HG03060 (cell line): ENCODE data around the gene ST3GAL2.
"Not testable (repeated sequence)": the region's sequence is repeated elsewhere in the genome, so short reads cannot be mapped to it uniquely, and the experiment has no call there.

ENCODE experiments used
- ATAC-seq: cut with Tn5 transposase; IDR thresholded peaks from one replicate; pipeline ENCODE4 v1.9.1; 2021; ENCODE audit warnings: low read depth, moderate number of reproducible peaks; ENCODE audit not compliant: unreplicated experiment

Gene ST3GAL2

GRCh38 chr16:70419384-70420327, 19.2 kb downstream of the ST3GAL2 start:
- no peak for ATAC-seq

GRCh38 chr16:70418993-70419318, 19.9 kb downstream of the ST3GAL2 start:
- no peak for ATAC-seq

- ATAC-seq = no peak
Observed at GRCh38 chr16:70418274-70418992, 20.5 kb downstream of the ST3GAL2 start.

- ATAC-seq = no peak
Observed at GRCh38 chr16:70417661-70418060, 21.2 kb downstream of the ST3GAL2 start.

GRCh38 chr16:70416748-70417616, 21.9 kb downstream of the ST3GAL2 start:
- ATAC-seq = peak; percentile 59

GRCh38 chr16:70413572-70413971, 25.3 kb downstream of the ST3GAL2 start:
- not testable (repeated sequence) for ATAC-seq

- ATAC-seq = no peak
Observed at GRCh38 chr16:70412385-70412784, 26.5 kb downstream of the ST3GAL2 start.

- no peak for ATAC-seq
Observed at GRCh38 chr16:70410734-70411133, 28.2 kb downstream of the ST3GAL2 start.

GRCh38 chr16:70407811-70408274, 31.1 kb downstream of the ST3GAL2 start:
- ATAC-seq = no peak

GRCh38 chr16:70406104-70406503, 32.8 kb downstream of the ST3GAL2 start:
- ATAC-seq = not testable (repeated sequence)

GRCh38 chr16:70402916-70403659, 35.8 kb downstream of the ST3GAL2 start:
- no peak for ATAC-seq

- no peak for ATAC-seq
Observed at GRCh38 chr16:70399951-70400350, 38.9 kb downstream of the ST3GAL2 start.

GRCh38 chr16:70399381-70399780, 39.5 kb downstream of the ST3GAL2 start:
- ATAC-seq = no peak

- ATAC-seq = no peak
Observed at GRCh38 chr16:70398177-70398743, 40.6 kb downstream of the ST3GAL2 start.

- no peak for ATAC-seq
Observed at GRCh38 chr16:70396246-70396904, 42.5 kb downstream of the ST3GAL2 start.

- no peak for ATAC-seq
Observed at GRCh38 chr16:70395345-70395901, 43.5 kb downstream of the ST3GAL2 start.

GRCh38 chr16:70394853-70395252, 44.0 kb downstream of the ST3GAL2 start:
- no peak for ATAC-seq

GRCh38 chr16:70393662-70394061, 45.2 kb downstream of the ST3GAL2 start:
- no peak for ATAC-seq

GRCh38 chr16:70392606-70393005, 46.3 kb downstream of the ST3GAL2 start:
- ATAC-seq = no peak
